KOPT-K1 (cell line): ENCODE data around the gene TEKT2.

Source experiments
- H3K27ac ChIP-seq: fragments of 200-600 bp; sonication (generic); 2 replicates; pipeline ENCODE4 v1.5.1; 2016; ENCODE audit warnings: antibody characterized with exemption, mild to moderate bottlenecking, low read depth, low read length; ENCODE audit not compliant: poor library complexity, severe bottlenecking
- H3K36me3 ChIP-seq: fragments of 200-600 bp; sonication (generic); 2 replicates; pipeline ENCODE4 v1.5.1; 2017; ENCODE audit warnings: antibody characterized with exemption, mild to moderate bottlenecking, low read length, moderate library complexity; ENCODE audit not compliant: insufficient read depth
- H3K9me3 ChIP-seq: fragments of 200-600 bp; sonication (generic); 2 replicates; pipeline ENCODE4 v1.5.1; 2017; ENCODE audit warnings: antibody characterized with exemption, low read length, mild to moderate bottlenecking; ENCODE audit not compliant: insufficient read depth, poor library complexity, severe bottlenecking

The TEKT2 gene

DNA sequence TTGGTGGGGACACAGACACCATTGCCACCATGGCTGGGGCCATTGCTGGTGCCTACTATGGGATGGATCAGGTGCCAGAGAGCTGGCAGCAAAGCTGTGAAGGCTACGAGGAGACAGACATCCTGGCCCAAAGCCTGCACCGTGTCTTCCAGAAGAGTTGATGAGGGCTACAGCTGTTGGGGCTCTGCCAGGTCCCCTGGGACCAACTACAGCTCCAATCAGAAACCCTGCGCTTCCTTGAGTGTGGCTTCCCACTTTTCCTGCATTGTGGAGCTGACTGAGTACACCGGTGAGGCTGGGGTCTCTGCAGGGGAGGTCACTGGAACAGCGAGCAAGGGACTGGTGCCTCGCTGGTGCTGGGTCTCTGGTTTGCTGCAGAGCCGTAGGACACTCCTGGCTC, 9.3 kb downstream of the TEKT2 start:
- H3K9me3 ChIP-seq = no peaks in the 10 kb centered on the region
- peaks cover 61% of the 10 kb centered on the region for H3K36me3 ChIP-seq
- H3K27ac ChIP-seq = no peak overlapping the region

DNA sequence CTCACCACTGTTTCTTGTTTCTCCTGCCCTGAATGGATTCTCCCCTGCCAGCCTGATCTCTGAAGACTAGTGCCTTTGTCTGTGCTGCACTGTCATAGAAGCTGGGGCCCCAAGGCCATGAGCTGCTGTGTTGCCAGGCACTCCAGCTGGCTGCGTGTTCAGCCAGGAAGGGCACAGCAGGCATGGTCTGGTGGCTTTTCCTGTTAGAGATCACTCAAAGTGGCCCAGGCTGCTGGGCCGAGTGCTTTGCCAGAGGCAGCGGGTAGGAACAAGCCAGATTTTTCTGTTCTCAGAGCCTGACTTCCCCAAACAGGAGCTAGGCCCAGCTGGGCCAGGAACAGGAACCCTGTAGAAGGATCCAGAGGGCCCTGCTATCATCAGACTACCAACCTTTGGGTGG, 10.0 kb downstream of the TEKT2 start:
- Histone ChIP-seq H3K9me3 (no peaks in the 10 kb centered on the region), H3K36me3 (peaks cover 61% of the 10 kb centered on the region), H3K27ac (no peak overlapping the region)

GRCh38 chr1:36094621-36095061, 10.7 kb downstream of the TEKT2 start:
- no peak overlapping the region for H3K27ac ChIP-seq

DNA sequence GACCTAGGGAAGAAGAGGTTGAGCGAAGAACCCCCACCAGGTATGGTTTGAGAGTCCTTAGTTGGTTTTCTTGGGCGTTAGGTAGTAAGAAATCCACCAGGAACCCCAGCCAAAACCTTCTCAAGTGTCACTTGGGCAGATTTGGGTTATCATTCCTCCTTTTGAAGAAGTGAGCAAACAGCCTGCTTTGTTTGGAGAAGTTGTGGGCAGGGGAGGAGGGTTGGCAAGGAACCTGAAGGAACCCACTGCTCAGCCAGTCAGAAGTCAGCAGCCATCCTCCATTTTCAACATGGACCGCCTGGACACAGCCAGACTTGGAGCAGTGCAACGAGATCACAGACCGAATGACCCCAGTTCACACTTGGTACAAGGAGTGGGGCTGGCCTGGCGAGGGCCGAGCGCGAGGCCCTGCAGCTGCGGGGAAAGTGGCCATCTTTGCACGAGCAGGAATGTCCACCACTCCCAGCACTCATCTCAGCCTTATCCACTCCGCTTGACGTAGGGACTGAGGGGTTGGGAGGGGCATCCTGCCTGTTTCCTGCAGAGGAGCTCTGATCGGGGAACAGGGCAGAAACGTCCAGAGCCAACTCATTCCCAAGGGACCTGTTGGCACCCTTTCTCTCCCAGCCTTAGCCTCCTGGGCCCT, 12.0 kb downstream of the TEKT2 start:
- no peaks in the 10 kb centered on the region for H3K9me3 ChIP-seq
- H3K27ac ChIP-seq = no peak overlapping the region
- H3K36me3 ChIP-seq = peaks cover 59% of the 10 kb centered on the region

More at GRCh38 chr1:36094621-36095061, 10.7 kb downstream of the TEKT2 start:
- no peaks in the 10 kb centered on the region for H3K9me3 ChIP-seq
- H3K36me3 ChIP-seq = peaks cover 61% of the 10 kb centered on the region

GRCh38 chr1:36096500-36097432, 12.9 kb downstream of the TEKT2 start:
- H3K9me3 ChIP-seq = no peaks in the 10 kb centered on the region
- H3K36me3 ChIP-seq = peaks cover 50% of the 10 kb centered on the region
- H3K27ac ChIP-seq = no peak overlapping the region

DNA sequence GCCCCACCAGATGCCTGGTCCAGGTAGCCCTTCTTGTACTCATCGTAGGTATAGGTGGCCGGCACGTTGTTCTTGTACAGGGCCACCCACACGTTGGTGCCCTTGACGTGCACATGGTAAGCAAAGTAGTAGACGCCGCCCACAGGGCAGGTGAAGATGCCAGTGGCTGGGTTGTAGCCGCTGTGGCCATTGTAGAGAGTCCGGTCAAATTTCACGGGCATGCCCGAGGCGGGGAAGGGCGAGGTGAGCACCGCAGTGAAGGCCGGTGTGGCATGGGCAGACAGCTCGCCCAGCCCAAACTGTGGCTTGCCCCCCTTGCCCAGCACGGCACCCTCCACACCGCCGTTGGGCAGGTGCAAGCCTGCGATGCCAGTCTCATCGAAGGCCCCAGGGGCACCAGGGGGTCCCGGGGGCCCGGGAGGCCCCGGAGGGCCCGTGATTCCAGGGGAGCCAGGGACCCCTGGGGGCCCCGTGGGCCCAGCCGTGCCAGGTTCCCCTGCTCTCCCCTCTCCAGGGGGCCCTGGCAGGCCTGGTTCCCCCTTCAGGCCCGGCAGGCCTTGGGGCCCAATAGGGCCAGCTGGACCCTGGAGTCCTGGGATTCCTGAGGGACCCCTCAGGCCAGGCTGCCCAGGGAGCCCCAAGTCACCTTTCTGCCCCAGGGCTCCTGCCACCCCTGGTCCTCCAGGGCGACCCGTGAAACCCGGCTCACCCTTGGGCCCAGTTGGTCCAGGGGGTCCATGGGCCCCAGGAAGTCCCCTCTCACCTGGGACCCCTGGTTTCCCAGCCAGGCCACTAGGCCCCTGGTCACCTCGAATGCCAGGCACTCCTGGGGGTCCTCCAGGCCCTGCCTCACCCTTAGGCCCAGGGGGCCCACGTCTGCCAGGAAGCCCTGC, 14.0 kb downstream of the TEKT2 start:
- no peaks in the 10 kb centered on the region for H3K9me3 ChIP-seq
- no peak overlapping the region for H3K27ac ChIP-seq
- peaks cover 38% of the 10 kb centered on the region for H3K36me3 ChIP-seq

DNA sequence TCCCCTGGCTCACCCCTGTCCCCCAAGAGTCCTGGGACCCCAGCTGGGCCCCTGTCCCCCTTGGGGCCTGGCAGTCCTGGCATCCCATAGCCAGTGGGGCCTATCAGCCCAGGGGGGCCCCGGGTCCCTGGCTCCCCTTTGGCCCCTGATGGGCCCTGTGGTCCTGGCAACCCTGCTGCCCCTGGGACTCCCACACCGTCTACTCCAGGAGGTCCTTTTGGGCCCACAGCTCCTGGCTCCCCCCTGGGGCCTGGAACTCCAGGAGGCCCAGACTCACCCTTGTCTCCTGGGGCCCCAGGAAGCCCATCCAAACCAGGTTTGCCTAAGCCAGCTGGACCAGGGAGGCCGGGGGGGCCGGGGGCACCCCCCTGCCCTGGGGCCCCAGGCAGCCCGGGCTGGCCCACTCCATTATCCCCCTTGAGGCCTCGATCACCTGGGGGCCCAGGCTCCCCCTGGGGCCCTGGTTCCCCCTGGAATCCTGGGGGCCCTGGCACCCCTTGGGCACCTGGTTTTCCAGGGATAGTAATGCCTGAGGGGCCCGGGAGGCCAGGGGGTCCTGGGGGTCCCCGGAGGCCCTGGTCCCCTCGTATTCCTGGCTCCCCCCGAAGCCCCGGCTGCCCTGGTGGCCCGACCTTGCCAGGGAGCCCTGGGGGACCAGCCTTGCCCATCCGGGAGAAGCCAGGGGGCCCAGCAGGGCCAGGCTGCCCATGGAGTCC, 14.9 kb downstream of the TEKT2 start:
- Histone ChIP-seq H3K27ac (no peak overlapping the region), H3K9me3 (no peaks in the 10 kb centered on the region), H3K36me3 (peaks cover 30% of the 10 kb centered on the region)

GRCh38 chr1:36099681-36100341, 15.9 kb downstream of the TEKT2 start:
- H3K36me3 ChIP-seq = peaks cover 20% of the 10 kb centered on the region
- H3K9me3 ChIP-seq = no peaks in the 10 kb centered on the region
- H3K27ac ChIP-seq = no peak overlapping the region

GRCh38 chr1:36100376-36100775, 16.5 kb downstream of the TEKT2 start:
- Histone ChIP-seq H3K9me3 (no peaks in the 10 kb centered on the region), H3K27ac (no peak overlapping the region), H3K36me3 (peaks cover 14% of the 10 kb centered on the region)

GRCh38 chr1:36101546-36101945, 17.7 kb downstream of the TEKT2 start:
- peaks cover 3% of the 10 kb centered on the region; the same call in 1 of the 2 replicates for H3K36me3 ChIP-seq
- H3K27ac ChIP-seq = no peak overlapping the region
- H3K9me3 ChIP-seq = no peaks in the 10 kb centered on the region

- Histone ChIP-seq H3K27ac (no peak overlapping the region), H3K9me3 (no peaks in the 10 kb centered on the region)
Measured at GRCh38 chr1:36106269-36106668, 22.4 kb downstream of the TEKT2 start.

GRCh38 chr1:36107394-36107793, 23.5 kb downstream of the TEKT2 start:
- Histone ChIP-seq H3K27ac (no peak overlapping the region), H3K36me3 (no peaks in the 10 kb centered on the region), H3K9me3 (no peaks in the 10 kb centered on the region)

More at GRCh38 chr1:36106269-36106668, 22.4 kb downstream of the TEKT2 start:
- H3K36me3 ChIP-seq = no peaks in the 10 kb centered on the region

DNA sequence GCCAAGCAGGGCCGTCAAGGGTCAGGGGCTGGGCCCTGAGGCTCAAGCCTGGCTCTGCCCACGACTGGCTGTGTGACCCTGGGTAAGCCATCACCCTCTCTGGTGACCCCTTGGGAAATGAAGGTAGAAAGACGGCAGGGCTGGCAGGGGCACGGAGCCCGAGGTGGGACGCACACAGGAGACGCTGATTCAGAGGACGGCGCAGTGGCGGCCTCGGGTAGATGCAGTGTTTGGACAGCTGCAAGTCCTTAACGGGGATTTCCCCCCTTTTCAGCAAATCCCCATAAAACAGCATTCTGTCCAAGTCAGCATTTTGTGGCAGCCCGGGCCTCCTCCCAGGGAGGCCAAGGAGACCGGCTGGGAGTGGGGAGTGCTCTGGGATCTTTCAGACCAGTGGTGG, 24.4 kb downstream of the TEKT2 start:
- Histone ChIP-seq H3K27ac (no peak overlapping the region), H3K36me3 (no peaks in the 10 kb centered on the region), H3K9me3 (no peaks in the 10 kb centered on the region)
